Ramos (cell line): ENCODE results near the gene TRIM41.
"Not testable (repeated sequence)": the region's sequence is repeated elsewhere in the genome, so short reads cannot be mapped to it uniquely, and the experiment has no call there.

ENCODE experiments used
- in situ Hi-C: fragments of 300-500 bp; cut with MboI; formaldehyde crosslinking; loops from one replicate; pipeline ENCODE4 v1.14.3; 2022; ENCODE audit warnings: low sequenced_read_pairs; ENCODE audit not compliant: unreplicated experiment

TRIM41 gene

DNA sequence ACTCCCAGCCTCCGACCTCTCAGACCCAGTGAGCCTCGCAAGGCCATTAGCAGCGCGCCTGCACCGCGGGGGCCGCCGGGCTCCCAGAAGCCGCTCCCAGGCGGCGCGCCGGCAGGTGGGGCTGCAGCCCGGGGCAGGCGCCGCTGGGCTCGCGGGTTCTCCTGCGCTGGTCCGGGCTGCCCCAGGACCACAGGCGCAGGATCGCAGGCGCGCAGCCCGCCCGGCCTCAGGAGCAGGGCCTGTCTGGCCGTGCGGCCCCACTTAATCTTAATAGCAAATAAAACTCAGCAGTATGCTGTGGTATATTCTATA is 50.3 kb downstream of the TRIM41 start:
- in situ Hi-C loops, result not testable (repeated sequence)

DNA sequence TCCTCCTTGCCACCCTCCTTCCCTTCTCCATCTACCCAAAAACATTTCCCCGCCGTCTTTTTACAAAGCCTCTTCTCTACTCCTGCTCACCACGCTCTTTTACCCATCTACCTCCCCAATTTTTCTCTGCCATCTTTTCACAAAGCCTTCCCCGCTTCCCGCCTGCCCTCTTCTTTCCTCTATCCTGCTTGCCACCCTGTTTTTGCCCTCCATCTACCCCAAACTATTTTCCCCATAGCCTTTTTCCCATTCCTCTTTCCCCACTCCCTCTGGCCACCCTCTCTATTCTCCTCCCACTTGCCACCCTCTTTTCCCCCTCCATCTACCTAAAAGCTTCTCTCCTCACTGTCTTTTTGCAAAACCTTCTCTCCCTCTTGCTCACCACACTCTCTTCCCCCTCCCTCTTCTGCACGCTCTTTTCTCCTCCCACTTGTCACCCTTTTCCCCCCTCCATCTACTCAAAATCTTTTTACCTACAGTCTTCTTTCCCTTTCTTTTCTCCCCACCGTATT is 57.2 kb downstream of the TRIM41 start:
- in situ Hi-C loops, result no loop called here

DNA sequence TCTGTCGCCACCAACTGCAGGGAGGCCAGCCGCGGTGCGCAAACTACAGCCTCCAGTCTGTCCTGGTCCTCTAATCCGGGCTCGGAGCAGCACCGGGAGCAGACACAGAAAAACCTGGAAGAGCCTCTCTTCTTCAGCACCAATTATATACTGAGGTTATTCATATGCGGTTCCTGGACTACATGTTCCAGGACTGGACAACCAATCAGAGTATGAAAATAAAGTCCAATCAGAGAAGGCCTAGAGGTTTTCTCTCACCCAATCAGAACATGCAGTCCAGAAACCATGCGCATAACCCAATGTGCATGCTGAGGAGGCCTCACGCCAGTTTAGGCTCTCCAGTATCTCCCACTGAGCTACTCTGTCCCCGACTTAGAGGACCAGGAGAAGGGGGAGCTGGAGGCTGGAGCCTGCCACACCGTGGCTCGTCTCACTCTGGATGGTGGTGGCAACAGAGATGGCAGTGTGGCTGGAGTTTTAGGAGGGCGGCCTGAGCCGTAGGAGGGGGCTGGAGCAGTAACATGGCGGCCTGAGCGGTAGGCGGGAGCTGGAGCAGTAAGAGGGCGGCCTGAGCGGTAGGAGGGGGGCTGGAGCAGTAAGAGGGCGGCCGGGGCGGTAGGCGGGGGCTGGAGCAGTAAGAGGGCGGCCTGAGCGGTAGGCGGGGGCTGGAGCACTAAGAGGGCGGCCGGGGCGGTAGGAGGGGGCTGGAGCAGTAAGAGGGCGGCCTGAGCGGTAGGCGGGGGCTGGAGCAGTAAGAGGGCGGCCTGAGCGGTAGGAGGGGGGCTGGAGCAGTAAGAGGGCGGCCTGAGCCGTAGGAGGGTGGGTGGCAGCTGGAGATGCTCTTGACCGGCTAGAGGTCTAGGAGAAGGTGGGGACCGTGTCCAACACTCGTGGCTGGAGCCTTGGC is 58.2 kb downstream of the TRIM41 start:
- in situ Hi-C loops, result no loop called here

DNA sequence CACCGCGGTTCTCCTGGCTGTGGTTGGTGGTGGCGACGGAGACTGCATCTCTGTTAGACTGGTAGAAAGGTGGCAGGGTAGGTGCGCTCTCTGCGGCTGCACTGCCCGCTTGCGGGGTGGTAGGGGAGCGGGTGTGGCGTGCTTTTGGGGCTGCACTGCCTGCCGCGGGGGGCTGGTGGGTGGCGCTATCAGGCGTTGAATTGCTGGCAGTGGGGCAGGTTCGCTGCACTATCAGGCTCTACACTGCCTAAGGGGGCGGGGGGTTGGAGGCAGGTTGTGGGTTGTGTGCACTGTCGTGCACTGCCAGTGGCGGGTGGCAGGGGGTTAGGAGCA is 58.9 kb downstream of the TRIM41 start:
- in situ Hi-C loops, result no loop called here

DNA sequence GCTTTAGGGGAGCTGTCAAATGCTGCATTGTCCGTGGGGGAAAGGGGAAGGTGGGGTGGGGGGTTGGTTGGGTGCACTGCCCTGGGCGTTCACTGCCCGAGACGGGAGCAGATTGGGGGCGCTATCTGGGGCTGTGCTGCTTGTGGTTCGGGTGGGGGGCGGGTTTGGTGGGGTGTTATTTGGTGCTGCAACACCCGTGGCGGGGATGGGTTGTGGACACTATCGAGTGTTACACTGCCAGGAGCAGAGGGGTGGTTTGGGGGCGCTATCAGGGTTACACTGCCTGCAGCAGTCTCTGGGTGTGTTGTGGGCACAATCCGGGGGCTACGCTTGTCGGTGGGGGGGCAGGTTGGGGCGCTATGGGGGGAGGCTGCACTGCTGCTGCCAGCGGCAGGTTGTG is 59.3 kb downstream of the TRIM41 start:
- in situ Hi-C loops, result not testable (repeated sequence)

DNA sequence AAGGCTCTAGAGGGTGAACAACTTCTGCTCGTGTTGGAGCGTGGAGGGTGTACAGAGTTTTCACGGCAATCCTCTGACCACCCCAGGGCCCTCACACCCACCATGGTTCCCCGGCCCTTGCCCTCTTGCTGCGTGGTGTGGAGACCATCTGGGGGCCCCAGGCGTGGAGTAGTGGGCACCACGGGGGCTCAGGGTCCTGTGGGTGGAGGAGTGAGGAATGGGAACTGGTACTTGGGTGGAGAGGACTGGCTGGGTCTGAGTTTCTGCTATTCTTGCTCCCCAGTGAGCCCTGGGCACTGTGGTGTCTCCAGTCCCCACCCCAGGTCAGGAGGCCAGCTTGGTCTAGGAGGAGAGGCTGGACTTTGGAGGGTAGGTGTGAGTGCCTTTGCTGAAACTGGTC is 59.8 kb downstream of the TRIM41 start:
- in situ Hi-C loops, result no loop called here

DNA sequence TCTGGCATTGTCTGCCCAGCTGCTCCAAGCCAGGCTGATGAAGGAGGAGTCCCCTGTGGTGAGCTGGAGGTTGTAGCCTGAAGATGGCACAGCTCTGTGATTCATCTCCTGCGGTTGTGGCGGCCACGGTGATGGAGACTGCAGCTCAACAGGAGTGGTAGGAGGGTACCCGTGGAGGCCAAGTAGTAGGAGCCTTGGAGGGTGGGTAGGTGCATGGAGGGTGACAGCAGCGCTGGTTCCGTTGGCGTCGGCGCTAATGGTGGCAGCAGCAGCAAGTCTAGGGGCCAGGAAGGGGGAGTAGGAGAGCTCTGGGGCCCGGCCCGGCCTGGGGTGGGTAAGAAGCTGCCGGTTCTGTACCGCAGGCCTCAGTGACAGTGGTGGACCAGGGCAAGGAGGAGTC is 60.3 kb downstream of the TRIM41 start:
- in situ Hi-C loops, result no loop called here

DNA sequence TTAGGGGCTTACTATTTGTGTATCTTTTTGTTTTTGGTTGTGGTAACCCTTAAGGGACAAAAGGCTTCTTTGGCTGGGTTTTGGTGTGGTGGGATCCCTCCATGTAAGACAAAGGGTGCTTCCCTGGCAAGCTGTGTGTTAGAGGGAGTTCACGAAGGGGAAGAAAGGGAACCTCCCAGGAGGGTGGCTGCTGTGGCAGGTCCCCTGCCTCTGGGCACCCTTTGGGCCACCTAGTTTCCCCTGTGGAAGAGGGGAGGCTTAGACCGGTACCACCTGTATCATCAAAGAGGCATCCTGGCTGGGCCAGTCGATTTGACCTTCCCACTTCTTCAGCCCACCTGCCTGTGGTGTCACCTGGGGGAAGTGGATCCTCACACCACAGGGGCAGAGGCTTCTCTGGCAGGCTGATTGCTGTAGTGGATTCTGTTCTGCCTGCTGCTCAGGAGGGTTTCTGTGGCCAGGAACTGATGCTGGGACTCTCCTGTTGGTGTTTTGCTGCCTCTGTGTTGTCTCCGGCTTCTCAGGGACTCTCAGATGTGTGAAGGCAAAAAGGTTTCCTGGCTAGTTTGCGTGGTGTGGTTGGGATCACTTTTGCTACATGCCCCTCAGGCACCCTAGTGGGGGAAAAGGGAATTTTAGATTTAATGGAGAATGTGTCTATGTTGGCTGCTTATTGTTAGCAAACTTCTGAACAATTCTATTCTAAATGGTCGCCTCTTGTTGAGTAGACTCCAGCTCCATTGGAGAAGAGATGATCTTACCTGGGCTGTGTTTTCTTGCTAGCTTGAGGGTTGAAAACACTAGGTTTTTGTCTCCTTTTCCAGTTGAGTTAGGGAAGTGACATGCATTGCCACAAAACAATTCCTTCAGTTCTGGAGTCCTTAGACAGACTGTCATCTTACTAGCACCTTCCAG is 61.0 kb downstream of the TRIM41 start:
- in situ Hi-C loops, result not testable (repeated sequence)
